Stimulated activated naive CD8-positive, alpha-beta T cell treated with anti-CD3 and anti-CD28 coated beads, Interleukin-15, amount 100 ng/mL, for 72 hours (primary cell): ENCODE data around the gene DDX3X.
"Not testable (repeated sequence)": the region's sequence is repeated elsewhere in the genome, so short reads cannot be mapped to it uniquely, and the experiment has no call there.

ENCODE experiments used
- ATAC-seq: fragments of 150-1000 bp; cut with Tn5 transposase; 2 replicates; pipeline ENCODE4 v1.10.0; 2021; ENCODE audit warnings: mild to moderate bottlenecking, moderate library complexity
- DNase-seq, 2 donors: peaks; one replicate each; pipeline ENCODE4 v3.0.0; 2021 to 2022
- H3K27ac Mint-ChIP-seq, 2 donors: one replicate each; pipeline ENCODE4 v1.8.0; 2022; ENCODE audit warnings: mild to moderate bottlenecking in 2 of 2, mixed read lengths in 2 of 2, moderate library complexity in 2 of 2
- H3K27me3 Mint-ChIP-seq: one replicate; pipeline ENCODE4 v1.8.0; 2022; ENCODE audit warnings: mixed read lengths
- H3K4me1 Mint-ChIP-seq: one replicate; pipeline ENCODE4 v1.8.0; 2022; ENCODE audit warnings: mild to moderate bottlenecking, mixed read lengths
- H3K4me3 Mint-ChIP-seq, 2 donors: one replicate each; pipeline ENCODE4 v1.8.0; 2022; ENCODE audit warnings: mild to moderate bottlenecking in 2 of 2, mixed read lengths in 2 of 2, moderate library complexity in 1 of 2
- H3K9me3 Mint-ChIP-seq, 2 donors: one replicate each; pipeline ENCODE4 v1.8.0; 2022; ENCODE audit warnings: mixed read lengths in 2 of 2

DDX3X gene

GRCh38 chrX:41409006-41409405, 75.0 kb downstream of the DDX3X start:
- DNase-seq, result no peak
- no peak for ATAC-seq

DNA sequence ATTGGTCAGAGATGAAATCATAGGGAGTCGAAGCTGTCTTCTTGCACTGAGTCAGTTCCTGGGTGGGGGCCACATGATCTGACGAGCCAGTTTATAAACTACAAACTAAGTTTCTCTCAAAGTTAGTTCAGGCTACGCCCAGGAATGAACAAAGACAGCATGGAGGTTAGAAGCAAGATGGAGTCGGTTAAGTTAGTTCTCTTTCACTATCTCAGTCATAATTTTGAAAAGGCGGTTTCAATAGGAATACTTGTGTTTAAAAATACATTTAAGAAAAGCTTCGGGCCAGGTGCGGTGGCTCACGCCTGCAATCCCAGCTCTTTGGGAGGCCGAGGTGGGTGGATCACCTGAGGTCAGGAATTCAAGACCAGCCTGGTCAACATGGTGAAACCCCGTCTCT, 77.3 kb downstream of the DDX3X start:
- not testable (repeated sequence) for H3K27me3 Mint-ChIP-seq, ATAC-seq, H3K4me1 Mint-ChIP-seq, H3K9me3 Mint-ChIP-seq, DNase-seq, H3K4me3 Mint-ChIP-seq
- H3K27ac Mint-ChIP-seq, result peak overlapping the region in 1 of 2 donors; percentile 76

More at GRCh38 chrX:41409006-41409405, 75.0 kb downstream of the DDX3X start:
- Mint-ChIP-seq H3K9me3 (no peaks in the 10 kb centered on the region), H3K4me1 (no peaks in the 10 kb centered on the region), H3K4me3 (no peak overlapping the region), H3K27me3 (no peaks in the 10 kb centered on the region), H3K27ac (no peak overlapping the region)

- DNase-seq (no peak), ATAC-seq (no peak)
- H3K27ac Mint-ChIP-seq, result no peak overlapping the region
- no peaks in the 10 kb centered on the region for H3K27me3 Mint-ChIP-seq
- no peaks in the 10 kb centered on the region for H3K4me1 Mint-ChIP-seq
- no peak overlapping the region for H3K4me3 Mint-ChIP-seq
- no peaks in the 10 kb centered on the region for H3K9me3 Mint-ChIP-seq
Observed at GRCh38 chrX:41412261-41413081, 78.5 kb downstream of the DDX3X start.
